PC-3 (cell line): ENCODE results near the gene AKAP6. TPM values are rescaled to one million over a fixed set of nuclear protein-coding genes. Genes with fewer than 3 reads are reported as not detected.

ENCODE experiments used
- ATAC-seq: fragments of 200-7000 bp; cut with Tn5 transposase; 2 replicates; pipeline ENCODE4 v1.9.1; 2020; ENCODE audit warnings: mild to moderate bottlenecking, moderate library complexity
- BruUV-seq: library from RNA; stranded (reverse); fragments of 400-500 nt; replicated peaks from 2 replicates; lab custom pipeline; 2021; lab: Mats Ljungman, UMichigan
- CTCF ChIA-PET: fragments of 300-600 bp; sonication (Branson Sonifier 250); formaldehyde crosslinking; loops from one replicate; lab custom pipeline; 2022; ENCODE audit warnings: antibody characterized with exemption; lab: Charles Lee
- POLR2A ChIA-PET: fragments of 300-600 bp; sonication (Branson Sonifier 250); formaldehyde crosslinking; loops from one replicate; lab custom pipeline; 2022; ENCODE audit warnings: antibody characterized with exemption; ENCODE audit not compliant: unreplicated experiment; lab: Charles Lee
- DNase-seq: peaks from one replicate; pipeline ENCODE4 v3.0.0-alpha.2; 2015
- H2AFZ ChIP-seq: fragments of 300-600 bp; sonication (generic); 2 replicates; pipeline ENCODE4 v1.6.0; 2016; ENCODE audit warnings: antibody characterized with exemption, low read length
- H3F3A ChIP-seq: fragments of 300-600 bp; sonication (generic); one replicate; pipeline ENCODE4 v1.6.0; 2017; ENCODE audit warnings: antibody characterized with exemption, low read length, control low read depth, mild to moderate bottlenecking; ENCODE audit not compliant: unreplicated experiment
- H3K27ac ChIP-seq: fragments of 300-600 bp; sonication (generic); 2 replicates; pipeline ENCODE4 v1.5.1; 2016; ENCODE audit warnings: mild to moderate bottlenecking, low read length
- H3K27me3 ChIP-seq: fragments of 300-600 bp; sonication (generic); 2 replicates; pipeline ENCODE4 v1.6.1; 2016; ENCODE audit warnings: low read length, mixed read lengths
- H3K36me3 ChIP-seq: fragments of 300-600 bp; sonication (generic); 2 replicates; pipeline ENCODE4 v1.6.1; 2016; ENCODE audit warnings: low read depth, mixed run types, low read length, mixed read lengths
- H3K4me1 ChIP-seq: fragments of 300-600 bp; sonication (generic); 2 replicates; pipeline ENCODE4 v1.5.1; 2016; ENCODE audit warnings: low read length; ENCODE audit not compliant: insufficient read depth
- H3K4me2 ChIP-seq: fragments of 300-600 bp; sonication (generic); 2 replicates; pipeline ENCODE4 v1.6.0; 2016; ENCODE audit warnings: low read length
- H3K4me3 ChIP-seq: fragments of 300-600 bp; sonication (generic); 2 replicates; pipeline ENCODE4 v1.5.1; 2016; ENCODE audit warnings: mild to moderate bottlenecking, low read length, mixed read lengths
- H3K79me2 ChIP-seq: fragments of 300-600 bp; sonication (generic); 2 replicates; pipeline ENCODE4 v1.6.1; 2017; ENCODE audit warnings: low read length, mixed read lengths
- H3K9ac ChIP-seq: fragments of 300-600 bp; sonication (generic); 2 replicates; pipeline ENCODE4 v1.6.0; 2016; ENCODE audit warnings: mild to moderate bottlenecking, low read length
- H3K9me2 ChIP-seq: fragments of 300-600 bp; sonication (generic); replicated peaks from 2 replicates; pipeline ENCODE4 v1.6.1; 2016; ENCODE audit warnings: mixed run types, low read length, mixed read lengths
- H3K9me3 ChIP-seq: fragments of 300-600 bp; sonication (generic); 2 replicates; pipeline ENCODE4 v1.6.1; 2016; ENCODE audit warnings: low read length, mixed read lengths
- H4K20me1 ChIP-seq: fragments of 300-600 bp; sonication (generic); 2 replicates; pipeline ENCODE4 v1.6.1; 2016; ENCODE audit warnings: low read length, mixed read lengths
- CTCF ChIP-seq: fragments of 300-600 bp; sonication (generic); conservative IDR thresholded peaks from 2 replicates; pipeline ENCODE4 v1.5.1; 2017; ENCODE audit warnings: antibody characterized with exemption, low read depth, mild to moderate bottlenecking, low read length
- EZH2 ChIP-seq: fragments of 300-600 bp; sonication (generic); IDR thresholded peaks from one replicate; pipeline ENCODE4 v1.6.1; 2017; ENCODE audit warnings: antibody characterized with exemption, mild to moderate bottlenecking, low read length; ENCODE audit not compliant: unreplicated experiment
- EZH2phosphoT487 ChIP-seq: fragments of 300-600 bp; sonication (generic); IDR thresholded peaks from 2 replicates; pipeline ENCODE4 v1.6.1; 2018; ENCODE audit warnings: mild to moderate bottlenecking, antibody characterized with exemption, low read length, borderline replicate concordance
- intact Hi-C: fragments of 100-400 bp; cut with micrococcal nuclease; formaldehyde crosslinking; loops from 2 replicates; pipeline ENCODE4 v1.9.0; 2023
- total RNA-seq: library from RNA; depleted of rRNA; stranded (reverse); fragments of >200 nt; gene quantifications from 2 replicates; pipeline ENCODE4 v1.2.3, GENCODE V29; 2014

AKAP6 gene
- total RNA-seq, 1 experiment from 2014 or later, result 1.5 TPM

- TF ChIP-seq EZH2phosphoT487, result no peak
- TF ChIP-seq EZH2, result no peak
- no peak for TF ChIP-seq CTCF
- H3K9ac ChIP-seq, result no peak overlapping the region
- no peak overlapping the region for H2AFZ ChIP-seq
- no peaks in the 10 kb centered on the region for H3K36me3 ChIP-seq
- H3K4me2 ChIP-seq, result no peak overlapping the region
- DNase-seq (peak; percentile 64), ATAC-seq (peak; percentile 42)
- H3K79me2 ChIP-seq, result no peaks in the 10 kb centered on the region
- H3K27me3 ChIP-seq, result no peaks in the 10 kb centered on the region
- H3K27ac ChIP-seq, result no peak overlapping the region
- ChIA-PET CTCF (no interaction called here), POLR2A (no interaction called here)
- H3K9me3 ChIP-seq, result no peaks in the 10 kb centered on the region
- no TSS peak for BruUV-seq
- peaks cover 35% of the 10 kb centered on the region for H3K4me1 ChIP-seq
- intact Hi-C loops, result no loop called here
- no peaks in the 10 kb centered on the region for H3F3A ChIP-seq
- no peaks in the 10 kb centered on the region for H3K9me2 ChIP-seq
- H4K20me1 ChIP-seq, result no peaks in the 10 kb centered on the region
- no peak overlapping the region for H3K4me3 ChIP-seq
These were observed 369.7 kb downstream of the AKAP6 start for GRCh38 chr14:32698831-32699230.

DNA sequence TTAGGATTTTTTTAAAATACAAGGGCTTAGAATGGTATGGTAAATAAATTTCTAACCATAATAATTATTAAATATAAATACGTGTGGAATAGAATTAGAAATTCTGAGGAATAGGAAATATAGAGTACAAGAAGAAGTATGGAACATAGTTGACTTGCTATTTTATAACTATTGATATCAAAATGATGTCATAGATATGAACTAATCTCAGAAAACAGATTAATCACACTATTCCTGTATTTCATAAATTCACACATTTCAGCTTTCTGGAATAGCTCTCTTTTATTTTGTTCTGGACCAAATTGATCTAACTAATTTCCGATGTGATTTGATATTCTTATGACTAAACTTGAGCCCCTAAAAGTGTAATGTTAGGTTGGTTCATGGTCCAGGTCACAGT, 372.4 kb downstream of the AKAP6 start:
- Histone ChIP-seq H2AFZ (no peak overlapping the region), H3K27me3 (no peaks in the 10 kb centered on the region), H3K27ac (no peak overlapping the region), H3F3A (no peaks in the 10 kb centered on the region), H3K36me3 (no peaks in the 10 kb centered on the region), H3K9me2 (no peaks in the 10 kb centered on the region), H3K4me2 (no peak overlapping the region), H3K9ac (no peak overlapping the region), H3K79me2 (no peaks in the 10 kb centered on the region), H3K4me1 (peaks cover 28% of the 10 kb centered on the region), H4K20me1 (no peaks in the 10 kb centered on the region), H3K4me3 (no peak overlapping the region), H3K9me3 (no peaks in the 10 kb centered on the region)
- intact Hi-C loops, result no loop called here
- DNase-seq, result no peak
- BruUV-seq, result no TSS peak
- ATAC-seq, result no peak
- CTCF ChIA-PET, result no interaction called here
- no peak for TF ChIP-seq CTCF
- TF ChIP-seq EZH2, result no peak
- TF ChIP-seq EZH2phosphoT487, result no peak
- POLR2A ChIA-PET, result no interaction called here

GRCh38 chr14:32702088-32702487, 373.0 kb downstream of the AKAP6 start:
- no peak for DNase-seq
- H3K4me2 ChIP-seq, result no peak overlapping the region
- no peak for ATAC-seq
- no peaks in the 10 kb centered on the region for H3K9me3 ChIP-seq
- no peaks in the 10 kb centered on the region for H3K9me2 ChIP-seq
- H3K9ac ChIP-seq, result no peak overlapping the region
- peaks cover 22% of the 10 kb centered on the region for H3K4me1 ChIP-seq
- H3K27ac ChIP-seq, result no peak overlapping the region
- TF ChIP-seq EZH2 (no peak), CTCF (no peak)
- no peaks in the 10 kb centered on the region for H3F3A ChIP-seq
- H2AFZ ChIP-seq, result no peak overlapping the region
- no TSS peak for BruUV-seq
- intact Hi-C loops, result no loop called here
- no peaks in the 10 kb centered on the region for H4K20me1 ChIP-seq
- POLR2A ChIA-PET, result no interaction called here
- H3K27me3 ChIP-seq, result no peaks in the 10 kb centered on the region
- no peak overlapping the region for H3K4me3 ChIP-seq
- no peaks in the 10 kb centered on the region for H3K79me2 ChIP-seq
- CTCF ChIA-PET, result no interaction called here
- no peaks in the 10 kb centered on the region for H3K36me3 ChIP-seq
